HepG2 (cell line): ENCODE measurements around the gene ARL8B. TPM values are rescaled to one million over a fixed set of nuclear protein-coding genes. Genes with fewer than 3 reads are reported as not detected.

ENCODE experiments used
- ATAC-seq: fragments of 200-7000 bp; cut with Tn5 transposase; 3 replicates; pipeline ENCODE4 v1.9.1; 2020; ENCODE audit warnings: mild to moderate bottlenecking, moderate library complexity
- BruUV-seq: library from RNA; stranded (reverse); fragments of 400-500 nt; replicated peaks from 2 replicates; lab custom pipeline; 2021; lab: Mats Ljungman, UMichigan
- CTCF ChIA-PET: fragments of 300-600 bp; formaldehyde crosslinking; extraction: SDS; loops from one replicate; lab custom pipeline; 2021; ENCODE audit warnings: low total read pairs, inconsistent platforms, low intra/inter-chr PET ratio; lab: Yijun Ruan, JAX
- POLR2A ChIA-PET: fragments of 350-600 bp; sonication (Branson Sonifier 250); formaldehyde crosslinking; loops from one replicate; lab custom pipeline; 2020; ENCODE audit warnings: antibody characterized with exemption, inconsistent platforms; lab: Yijun Ruan, JAX
- DNase-seq: peaks from one replicate; pipeline ENCODE4 v3.0.0-alpha.2; 2015; ENCODE audit warnings: low spot score
- FAIRE-seq: peaks from 3 replicates; lab custom pipeline; 2011; peaks lifted over from hg19 to GRCh38; lab: Jason Lieb, UNC
- H2AFZ ChIP-seq: one replicate; pipeline ENCODE4 v1.6.1; 2011; ENCODE audit warnings: low read length, inconsistent platforms
- H3K27ac ChIP-seq: fragments of 300-600 bp; 3 replicates; pipeline ENCODE4 v1.8.0; 2011; ENCODE audit warnings: mixed run types, mild to moderate bottlenecking, mixed read lengths, low read length, inconsistent platforms; ENCODE audit not compliant: insufficient read depth; ENCODE audit errors: extremely low read length
- H3K27me3 ChIP-seq, 2 experiments: fragments of 200-600 bp in 1 of 2; 2 replicates in 1 of 2; 3 replicates in 1 of 2; pipeline versions ENCODE4 v1.6.0 to v1.8.0; 2011; ENCODE audit warnings: low read length in 2 of 2, mild to moderate bottlenecking in 2 of 2, moderate library complexity in 2 of 2, inconsistent platforms in 1 of 2; ENCODE audit not compliant: insufficient read depth in 2 of 2, control insufficient read depth in 1 of 2
- H3K36me3 ChIP-seq, 2 experiments: fragments of 200-600 bp in 1 of 2; replicated peaks in 1 of 2; 2 replicates in 1 of 2; 3 replicates in 1 of 2; pipeline versions ENCODE4 v1.5.1 to v1.8.0; 2011; ENCODE audit warnings: low read length in 2 of 2, inconsistent platforms in 1 of 2; ENCODE audit not compliant: insufficient read depth in 2 of 2, control insufficient read depth in 1 of 2
- H3K4me1 ChIP-seq: 2 replicates; pipeline ENCODE4 v1.5.1; 2012; ENCODE audit warnings: low read length, inconsistent platforms; ENCODE audit not compliant: insufficient read depth
- H3K4me2 ChIP-seq: 2 replicates; pipeline ENCODE4 v1.6.0; 2011; ENCODE audit warnings: low read depth, low read length, inconsistent platforms
- H3K4me3 ChIP-seq, 3 experiments: fragments of 200-600 bp in 1 of 3; sonication (generic), shearing (Covaris generic) in 1 of 3; replicated peaks in 1 of 3; 2 replicates each; pipeline ENCODE4 v1.5.1; 2011 to 2016; ENCODE audit warnings: low read length in 3 of 3, inconsistent platforms in 2 of 3, low read depth in 2 of 3, mild to moderate bottlenecking in 2 of 3, control low read depth in 1 of 3, mixed read lengths in 1 of 3; ENCODE audit not compliant: insufficient read depth in 1 of 3
- H3K79me2 ChIP-seq: one replicate; pipeline ENCODE4 v1.6.1; 2011; ENCODE audit warnings: low read length, inconsistent platforms; ENCODE audit not compliant: insufficient read depth
- H3K9ac ChIP-seq: 2 replicates; pipeline ENCODE4 v1.6.0; 2011; ENCODE audit warnings: mild to moderate bottlenecking, low read depth, low read length, inconsistent platforms; ENCODE audit not compliant: insufficient read depth
- H3K9me3 ChIP-seq: 2 replicates; pipeline ENCODE4 v1.5.1; 2012; ENCODE audit warnings: mild to moderate bottlenecking, low read length
- H4K20me1 ChIP-seq: 2 replicates; pipeline ENCODE4 v1.6.0; 2011; ENCODE audit warnings: inconsistent platforms, mild to moderate bottlenecking, low read length, moderate library complexity; ENCODE audit not compliant: insufficient read depth
- GTF2F1 ChIP-seq: fragments of 150-350 bp; IDR thresholded peaks from 2 replicates; pipeline ENCODE4 v1.6.1; 2014; ENCODE audit warnings: low read length
- RFX1 ChIP-seq: fragments of 450-650 bp; IDR thresholded peaks from 2 replicates; pipeline ENCODE4 v1.6.1; 2017
- SP4 ChIP-seq: sonication (generic); formaldehyde crosslinking; IDR thresholded peaks from 2 replicates; pipeline ENCODE4 v1.8.1; 2023; ENCODE audit warnings: mild to moderate bottlenecking, missing genetic modification reagents
- ZNF12 ChIP-seq: sonication (generic); formaldehyde crosslinking; IDR thresholded peaks from 2 replicates; pipeline ENCODE4 v1.5.0; 2020; ENCODE audit warnings: missing genetic modification reagents
- ZNF253 ChIP-seq: sonication (generic); formaldehyde crosslinking; IDR thresholded peaks from 2 replicates; pipeline ENCODE4 v1.8.0; 2022; ENCODE audit warnings: mild to moderate bottlenecking, missing genetic modification reagents, borderline replicate concordance
- ZNF484 ChIP-seq: sonication (generic); formaldehyde crosslinking; IDR thresholded peaks from 2 replicates; pipeline ENCODE4 v1.5.1; 2020; ENCODE audit warnings: mild to moderate bottlenecking, low read depth, missing genetic modification reagents, borderline replicate concordance
- ZNF782 ChIP-seq: sonication (generic); formaldehyde crosslinking; IDR thresholded peaks from 2 replicates; pipeline ENCODE4 v1.4.0; 2020; ENCODE audit warnings: missing genetic modification reagents, mild to moderate bottlenecking, borderline replicate concordance
- ZNF792 ChIP-seq: IDR thresholded peaks from 2 replicates; pipeline ENCODE4 v1.6.1; 2016
- ZSCAN20 ChIP-seq: sonication (generic); formaldehyde crosslinking; IDR thresholded peaks from 2 replicates; pipeline ENCODE4 v1.4.0; 2020; ENCODE audit warnings: missing genetic modification reagents, mild to moderate bottlenecking, borderline replicate concordance
- WGBS: methylation state at CpG from one replicate; pipeline ENCODE4 v1.1.6; 2017; ENCODE audit warnings: low lambda C conversion rate; 5-methylcytosine and 5-hydroxymethylcytosine counted together
- in situ Hi-C: cut with HindIII; loops from 2 replicates; pipeline ENCODE4 v1.10.0; 2017; ENCODE audit warnings: low pct_unique_long_range_greater_than_20kb; ENCODE audit not compliant: extremely low pct_ligation_motif_present
- intact Hi-C: fragments of 100-400 bp; cut with micrococcal nuclease; formaldehyde crosslinking; loops from one replicate; pipeline ENCODE4 v1.10.0; 2022; ENCODE audit not compliant: unreplicated experiment
- polyA plus RNA-seq, 8 experiments: library from polyadenylated mRNA; depleted of rRNA in 3 of 8; stranded (reverse) in 7 of 8; unstranded in 1 of 8; fragments of >200 nt; fragmentation: Illumina TruSeq in 4 of 8; extraction: Trizol in 4 of 8; gene quantifications; 2 replicates each; pipeline versions ENCODE4 v1.2.1 to v1.2.3, GENCODE V29; 2011 to 2016; ENCODE audit warnings: low read depth in 4 of 8, missing spikeins in 1 of 8, mixed read lengths in 1 of 8; ENCODE audit not compliant: insufficient read depth in 1 of 8
- total RNA-seq, 5 experiments: library from RNA; depleted of rRNA; stranded (reverse); fragments of >200 nt; fragmentation: Illumina TruSeq; extraction: Trizol; gene quantifications; 2 replicates each; pipeline ENCODE4 v1.2.3, GENCODE V29; 2016; ENCODE audit warnings: low read depth in 1 of 5
- TF ChIP-seq, protein P1 (sequence below): sonication (generic); IDR thresholded peaks from 2 replicates; pipeline ENCODE4 v1.6.1; 2016; ENCODE audit warnings: low read depth, borderline replicate concordance
- TF ChIP-seq, protein P2 (sequence below): IDR thresholded peaks from 2 replicates; pipeline ENCODE4 v1.6.1; 2016; ENCODE audit warnings: low read depth

ARL8B gene
- total and polyA plus RNA-seq, 2 of the 13 experiments (the other 11 are each of a cell fraction or from before 2014, with no cell fraction given): 23.5 to 30.4 TPM

DNA sequence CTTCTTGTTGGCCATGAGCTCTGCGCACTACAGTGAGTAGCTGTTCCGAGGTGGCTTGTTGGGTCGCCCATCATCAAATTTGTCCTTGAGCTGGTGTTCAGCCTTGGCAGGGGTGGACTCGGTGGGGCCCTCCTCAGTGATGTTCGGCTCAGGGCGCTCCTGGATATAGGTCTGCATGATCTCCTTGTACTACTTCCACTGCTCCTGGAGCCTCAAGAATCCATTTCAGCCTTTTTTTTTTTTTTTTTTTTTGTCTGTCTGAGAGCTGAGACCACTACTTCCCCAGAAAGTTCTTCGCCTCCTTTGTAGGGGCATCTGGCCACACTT is 39.3 kb upstream of the ARL8B start:
- ATAC-seq: no peak
- no peak for TF ChIP-seq RFX1
- no peak for TF ChIP-seq ZSCAN20 (CRISPR knock-in tag)
- TF ChIP-seq GTF2F1: no peak
- TF ChIP-seq, protein P1, sequence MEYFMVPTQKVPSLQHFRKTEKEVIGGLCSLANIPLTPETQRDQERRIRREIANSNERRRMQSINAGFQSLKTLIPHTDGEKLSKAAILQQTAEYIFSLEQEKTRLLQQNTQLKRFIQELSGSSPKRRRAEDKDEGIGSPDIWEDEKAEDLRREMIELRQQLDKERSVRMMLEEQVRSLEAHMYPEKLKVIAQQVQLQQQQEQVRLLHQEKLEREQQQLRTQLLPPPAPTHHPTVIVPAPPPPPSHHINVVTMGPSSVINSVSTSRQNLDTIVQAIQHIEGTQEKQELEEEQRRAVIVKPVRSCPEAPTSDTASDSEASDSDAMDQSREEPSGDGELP: no peak
- TF ChIP-seq ZNF12 (CRISPR knock-in tag): no peak
- no peak for TF ChIP-seq SP4 (CRISPR knock-in tag)
- TF ChIP-seq ZNF782 (CRISPR knock-in tag): no peak
- TF ChIP-seq ZNF253: no peak
- no peak for TF ChIP-seq ZNF792 (CRISPR knock-in tag)
- TF ChIP-seq, protein P2, sequence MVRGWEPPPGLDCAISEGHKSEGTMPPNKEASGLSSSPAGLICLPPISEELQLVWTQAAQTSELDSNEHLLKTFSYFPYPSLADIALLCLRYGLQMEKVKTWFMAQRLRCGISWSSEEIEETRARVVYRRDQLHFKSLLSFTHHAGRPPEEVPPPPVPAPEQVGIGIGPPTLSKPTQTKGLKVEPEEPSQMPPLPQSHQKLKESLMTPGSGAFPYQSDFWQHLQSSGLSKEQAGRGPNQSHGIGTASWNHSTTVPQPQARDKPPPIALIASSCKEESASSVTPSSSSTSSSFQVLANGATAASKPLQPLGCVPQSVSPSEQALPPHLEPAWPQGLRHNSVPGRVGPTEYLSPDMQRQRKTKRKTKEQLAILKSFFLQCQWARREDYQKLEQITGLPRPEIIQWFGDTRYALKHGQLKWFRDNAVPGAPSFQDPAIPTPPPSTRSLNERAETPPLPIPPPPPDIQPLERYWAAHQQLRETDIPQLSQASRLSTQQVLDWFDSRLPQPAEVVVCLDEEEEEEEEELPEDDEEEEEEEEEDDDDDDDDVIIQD (CRISPR knock-in tag): no peak
- no peak for TF ChIP-seq ZNF484 (CRISPR knock-in tag)
- peaks cover 0 to 6% of the 10 kb centered on the region in 2 experiments; a peak in 1 of 5 replicates for H3K27me3 ChIP-seq
- no peak overlapping the region for H3K9ac ChIP-seq
- H3K4me1 ChIP-seq: no peaks in the 10 kb centered on the region
- DNase-seq: no peak
- intact Hi-C loops (no loop called here), in situ Hi-C loops (no loop called here)
- no peak overlapping the region for H3K27ac ChIP-seq
- no peaks in the 10 kb centered on the region for H3K9me3 ChIP-seq
- POLR2A ChIA-PET: no interaction called here
- H3K4me2 ChIP-seq: no peak overlapping the region
- no peaks in the 10 kb centered on the region for H3K79me2 ChIP-seq
- no peak for FAIRE-seq
- no peaks in the 10 kb centered on the region for H4K20me1 ChIP-seq
- CTCF ChIA-PET: no interaction called here
- BruUV-seq: no TSS peak
- WGBS: 71% methylated on average over 7 of the region's 7 CpGs
- H3K36me3 ChIP-seq: no peaks in the 10 kb centered on the region
- H2AFZ ChIP-seq: no peak overlapping the region
- H3K4me3 ChIP-seq: no peak overlapping the region
